Duodenal mucosa (tissue), 2 donors: ENCODE data around the gene ADCY6.

ENCODE experiments used
- H3K27ac ChIP-seq: one replicate; pipeline ENCODE4 v1.7.0; 2013; ENCODE audit warnings: low read depth, low read length
- H3K27me3 ChIP-seq, 2 donors: one replicate each; pipeline ENCODE4 v1.7.0; 2013; ENCODE audit warnings: low read length in 2 of 2, control low read depth in 1 of 2; ENCODE audit not compliant: insufficient read depth in 2 of 2, control insufficient read depth in 1 of 2
- H3K36me3 ChIP-seq, 2 donors: one replicate each; pipeline ENCODE4 v1.7.0; 2013; ENCODE audit warnings: low read length in 2 of 2, control low read depth in 1 of 2; ENCODE audit not compliant: insufficient read depth in 2 of 2, control insufficient read depth in 1 of 2
- H3K4me1 ChIP-seq, 2 donors: one replicate each; pipeline ENCODE4 v1.7.0; 2013; ENCODE audit warnings: low read length in 2 of 2, control low read depth in 1 of 2; ENCODE audit not compliant: insufficient read depth in 2 of 2, control insufficient read depth in 1 of 2
- H3K4me3 ChIP-seq, 2 donors: one replicate each; pipeline ENCODE4 v1.7.0; 2013; ENCODE audit warnings: low read length in 2 of 2, low read depth in 1 of 2
- H3K9ac ChIP-seq, 2 donors: one replicate each; pipeline ENCODE4 v1.7.0; 2013; ENCODE audit warnings: low read length in 2 of 2, low read depth in 1 of 2
- H3K9me3 ChIP-seq, 2 donors: one replicate each; pipeline ENCODE4 v1.7.0; 2013; ENCODE audit warnings: low read length in 2 of 2, control low read depth in 1 of 2; ENCODE audit not compliant: control insufficient read depth in 1 of 2

Gene ADCY6

GRCh38 chr12:48717252-48717695 lies 71.6 kb downstream of the ADCY6 start:
- Histone ChIP-seq H3K36me3 (peaks cover 0 to 18% of the 10 kb centered on the region in 2 donors), H3K4me1 (peaks cover 14 to 30% of the 10 kb centered on the region in 2 donors), H3K27ac (peak overlapping the region; percentile 94), H3K9ac (peak overlapping the region; percentile 36 to 76), H3K9me3 (peaks cover 6 to 7% of the 10 kb centered on the region in 2 donors), H3K27me3 (no peaks in the 10 kb centered on the region), H3K4me3 (peak overlapping the region; percentile 90 to 98)

- Histone ChIP-seq H3K4me3 (peak within 1 kb of the TSS; percentile 90 to 98), H3K9ac (peak within 1 kb of the TSS; percentile 92 to 99), H3K4me1 (peaks cover 14 to 30% of the 10 kb centered on the region in 2 donors), H3K27me3 (no peaks in the 10 kb centered on the region), H3K9me3 (peaks cover 6 to 7% of the 10 kb centered on the region in 2 donors), H3K27ac (peak within 1 kb of the TSS; percentile 94), H3K36me3 (peaks cover 0 to 23% of the 10 kb centered on the region in 2 donors)
Observed at GRCh38 chr12:48716493-48717251, 72.2 kb downstream of the ADCY6 start, which contains the start of gene CCNT1. CCNT1 (minus strand) TSS chr12:48716707; CDS start chr12:48716675, 32 bp downstream.
